ENCODE data around the gene FXYD4.
A peak's percentile ranks its signal among the peaks of the same experiment; 100 is the strongest.
"Not testable (repeated sequence)": the region's sequence is repeated elsewhere in the genome, so short reads cannot be mapped to it uniquely, and the experiment has no call there.

FXYD4 gene

DNA sequence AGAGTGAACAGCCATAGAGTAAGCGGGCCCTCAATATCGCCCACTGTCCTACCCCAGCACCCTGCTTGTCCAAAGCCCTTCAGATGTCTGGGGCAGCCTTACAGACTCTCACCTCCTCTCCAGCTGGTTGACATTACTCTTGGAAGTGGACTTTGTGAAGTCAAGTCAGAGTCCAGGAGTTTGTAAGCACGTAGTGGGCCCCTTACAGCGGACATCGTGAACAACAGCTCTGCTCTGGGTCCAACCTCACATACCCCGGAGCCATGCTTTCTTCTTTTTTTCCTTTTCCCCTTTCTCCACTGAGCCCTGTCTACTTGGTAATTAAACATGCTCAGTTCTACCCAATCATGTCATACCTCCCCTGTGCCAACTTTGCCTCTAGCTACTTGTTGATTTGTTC is 20.1 kb downstream of the FXYD4 start:
- H3K4me1 Mint-ChIP-seq (ENCODE audit: low read depth): peaks cover 66% of the 10 kb centered on the region
- no peaks in the 10 kb centered on the region for H3K27me3 Mint-ChIP-seq (ENCODE audit: low read depth)
- peaks cover 76% of the 10 kb centered on the region for H3K36me3 Mint-ChIP-seq (ENCODE audit: low read depth)
- H3K27ac Mint-ChIP-seq: no peak overlapping the region
- H3K9me3 Mint-ChIP-seq: no peaks in the 10 kb centered on the region
- H3K4me3 Mint-ChIP-seq: no peak overlapping the region

DNA sequence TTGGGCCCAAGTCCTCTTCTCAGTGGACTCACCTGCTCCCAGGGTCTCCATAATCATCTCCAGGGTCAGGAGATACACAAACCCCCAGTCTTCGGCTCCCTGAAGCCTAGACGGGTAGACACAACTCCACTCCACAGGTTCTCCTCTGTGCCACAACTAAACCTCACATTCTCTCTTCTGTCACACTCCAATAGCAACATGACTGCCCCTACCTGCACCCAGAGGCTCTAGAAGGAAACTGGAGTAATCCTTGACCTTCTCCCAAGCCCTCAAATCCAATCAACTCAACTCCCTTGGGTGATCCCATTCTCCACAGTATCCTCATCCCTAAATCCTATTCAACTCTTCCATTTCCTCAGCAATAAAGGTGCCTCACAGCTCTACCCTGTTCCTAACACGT is 21.3 kb downstream of the FXYD4 start:
- H3K4me3 Mint-ChIP-seq: no peak overlapping the region
- H3K36me3 Mint-ChIP-seq (ENCODE audit: low read depth): peaks cover 69% of the 10 kb centered on the region
- peak overlapping the region; percentile 27 for H3K27ac Mint-ChIP-seq
- H3K27me3 Mint-ChIP-seq (ENCODE audit: low read depth): no peaks in the 10 kb centered on the region
- H3K4me1 Mint-ChIP-seq (ENCODE audit: low read depth): peaks cover 60% of the 10 kb centered on the region
- H3K9me3 Mint-ChIP-seq: no peaks in the 10 kb centered on the region

DNA sequence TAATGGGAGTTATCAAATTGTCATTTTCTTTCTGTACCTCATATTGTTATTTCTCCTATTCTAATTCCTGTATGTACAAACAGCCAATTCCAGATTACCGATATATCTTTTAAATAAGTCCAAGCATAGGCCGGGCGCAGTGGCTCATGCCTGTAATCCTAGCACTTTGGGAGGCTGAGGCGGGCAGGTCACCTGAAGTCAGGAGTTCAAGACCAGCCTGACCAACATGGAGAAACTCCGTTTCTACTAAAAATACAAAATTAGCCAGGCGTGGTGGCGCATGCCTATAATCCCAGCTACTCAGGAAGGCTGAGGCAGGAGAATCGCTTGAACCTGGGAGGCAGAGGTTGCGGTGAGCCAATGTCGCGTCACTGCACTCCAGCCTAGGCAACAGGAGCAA is 21.8 kb downstream of the FXYD4 start:
- H3K36me3 Mint-ChIP-seq (ENCODE audit: low read depth): peaks cover 69% of the 10 kb centered on the region
- H3K27me3 Mint-ChIP-seq (ENCODE audit: low read depth); H3K9me3 Mint-ChIP-seq; H3K4me3 Mint-ChIP-seq: not testable (repeated sequence)
- H3K4me1 Mint-ChIP-seq (ENCODE audit: low read depth): peaks cover 61% of the 10 kb centered on the region
- H3K27ac Mint-ChIP-seq: peak overlapping the region; percentile 27

DNA sequence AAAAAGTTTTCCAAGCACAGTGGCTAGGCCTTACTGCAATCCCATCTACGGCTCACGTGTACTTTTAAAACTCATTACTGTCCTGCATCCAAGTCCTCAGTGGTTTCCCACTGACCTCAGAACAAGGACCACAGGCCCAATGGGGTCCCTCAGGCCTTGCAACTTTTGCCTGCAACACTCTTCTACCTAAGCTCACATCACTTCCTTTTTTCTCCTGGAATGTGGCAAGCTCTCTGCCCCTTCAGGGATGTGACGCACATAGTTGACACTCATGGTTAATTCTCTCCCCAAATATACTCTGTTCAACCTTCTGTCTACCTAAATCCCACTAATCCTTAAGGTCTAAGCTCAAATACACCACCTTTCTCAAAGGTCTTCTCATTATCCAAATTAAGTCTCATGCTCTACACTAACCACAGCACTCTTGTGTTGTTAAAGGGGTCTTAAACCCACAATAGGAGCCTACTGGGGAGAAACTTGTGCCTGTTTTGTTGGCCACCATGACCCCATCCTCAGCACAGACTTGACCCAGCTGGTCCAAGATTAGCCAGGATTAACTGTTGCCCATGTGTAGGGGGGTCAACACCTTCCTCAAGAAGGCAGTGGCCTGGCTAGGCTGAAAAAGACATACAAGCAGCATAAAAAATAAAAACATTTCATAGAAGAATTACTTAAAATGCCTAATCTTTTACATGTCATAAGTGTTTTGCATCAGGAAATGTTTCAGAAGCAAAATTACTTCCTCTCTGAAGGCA is 22.3 kb downstream of the FXYD4 start:
- Mint-ChIP-seq H3K4me1 (ENCODE audit: low read depth) (peaks cover 58% of the 10 kb centered on the region), H3K36me3 (ENCODE audit: low read depth) (peaks cover 64% of the 10 kb centered on the region), H3K27ac (no peak overlapping the region), H3K27me3 (ENCODE audit: low read depth) (no peaks in the 10 kb centered on the region), H3K9me3 (no peaks in the 10 kb centered on the region), H3K4me3 (no peak overlapping the region)

DNA sequence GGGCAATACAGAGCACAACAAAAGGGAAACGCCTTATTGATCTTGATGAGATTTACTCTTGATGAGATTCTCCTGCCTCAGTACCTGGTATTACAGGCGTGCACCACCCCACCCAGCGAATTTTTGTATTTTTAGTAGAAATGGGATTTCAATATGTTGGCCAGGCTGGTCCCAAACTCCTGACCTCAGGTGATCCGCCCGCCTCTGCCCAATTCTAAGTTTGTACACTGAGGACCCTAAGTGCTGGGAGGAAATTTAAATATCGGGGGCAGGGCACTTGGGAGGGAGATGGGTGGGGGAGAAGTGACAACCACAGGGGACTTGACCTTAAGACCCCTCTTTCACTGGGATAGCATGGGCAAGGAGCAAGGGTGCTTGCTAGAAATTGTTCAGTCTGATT is 23.4 kb downstream of the FXYD4 start:
- Mint-ChIP-seq H3K9me3 (no peaks in the 10 kb centered on the region), H3K4me1 (ENCODE audit: low read depth) (peaks cover 65% of the 10 kb centered on the region), H3K27me3 (ENCODE audit: low read depth) (no peaks in the 10 kb centered on the region), H3K4me3 (peak overlapping the region; percentile 93), H3K27ac (peak overlapping the region; percentile 89), H3K36me3 (ENCODE audit: low read depth) (peaks cover 66% of the 10 kb centered on the region)

DNA sequence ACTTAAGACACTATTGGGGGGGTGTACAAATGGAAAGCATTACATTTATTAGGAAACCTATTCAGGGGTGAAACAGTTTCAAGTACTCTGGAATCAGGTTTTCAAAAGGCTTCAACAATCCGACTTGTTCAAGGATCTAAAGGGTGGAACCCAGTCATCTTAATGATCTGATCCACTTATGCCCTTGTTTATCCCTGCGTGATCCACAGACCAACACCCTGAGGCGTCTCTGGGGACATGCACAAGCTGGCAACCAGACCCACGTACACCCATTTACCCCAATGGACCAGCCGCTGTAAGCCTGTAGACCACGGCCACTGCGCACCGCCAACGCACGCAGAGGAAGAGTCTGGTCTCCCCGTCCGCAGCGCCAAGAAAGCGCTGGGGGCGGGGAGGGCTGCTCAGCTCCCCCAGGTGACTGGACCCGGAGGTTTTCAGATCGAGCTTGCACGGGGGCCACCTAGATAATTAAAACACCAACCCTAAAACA is 24.2 kb downstream of the FXYD4 start:
- H3K9me3 Mint-ChIP-seq: no peaks in the 10 kb centered on the region
- H3K4me1 Mint-ChIP-seq (ENCODE audit: low read depth): peaks cover 64% of the 10 kb centered on the region
- H3K27me3 Mint-ChIP-seq (ENCODE audit: low read depth): no peaks in the 10 kb centered on the region
- H3K4me3 Mint-ChIP-seq: peak overlapping the region; percentile 93
- H3K27ac Mint-ChIP-seq: peak overlapping the region; percentile 89
- peaks cover 61% of the 10 kb centered on the region for H3K36me3 Mint-ChIP-seq (ENCODE audit: low read depth)

DNA sequence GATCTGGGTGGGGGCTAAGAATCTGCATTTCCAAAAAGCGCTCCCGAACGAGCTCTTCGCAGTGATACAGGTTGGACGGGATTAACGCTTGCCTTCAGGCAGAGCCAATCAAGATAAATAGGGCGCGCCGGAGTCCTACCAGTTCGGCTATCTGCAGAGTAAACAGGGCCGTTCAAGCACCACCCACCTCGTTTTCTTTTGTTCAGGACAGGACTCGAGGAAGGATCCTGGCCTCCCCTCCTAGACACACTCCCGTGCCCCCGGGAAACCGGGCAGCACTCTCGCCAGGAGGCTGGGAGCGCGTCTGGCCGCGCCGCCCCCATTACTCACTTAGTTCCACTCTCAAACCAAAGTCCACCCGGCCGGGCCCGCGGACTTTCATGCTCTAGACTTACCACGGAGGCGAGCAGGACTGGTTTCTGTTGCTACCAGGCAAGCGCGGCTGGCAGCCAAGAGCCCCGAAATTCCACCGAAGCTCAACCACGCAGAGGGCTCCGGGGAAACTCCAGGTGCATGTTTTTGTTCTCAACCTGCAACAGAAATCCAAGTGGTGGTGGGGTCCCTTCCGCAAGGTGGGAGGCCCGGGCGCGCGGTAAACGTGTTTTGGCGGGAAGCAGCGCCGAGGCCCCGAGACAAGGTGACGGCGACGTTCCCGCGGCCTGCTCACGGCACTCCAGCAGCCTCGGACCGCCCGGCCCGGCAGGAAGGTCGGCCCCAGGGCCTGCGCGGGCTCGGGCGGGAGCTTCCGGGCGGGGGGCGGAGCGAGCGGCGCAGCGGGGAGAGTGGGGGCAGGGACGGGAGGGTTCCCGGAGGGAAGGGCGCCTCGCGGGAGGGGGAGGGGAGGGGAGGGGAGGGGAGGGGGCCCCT is 24.9 kb downstream of the FXYD4 start:
- Mint-ChIP-seq H3K4me1 (ENCODE audit: low read depth) (peaks cover 67% of the 10 kb centered on the region), H3K4me3 (peak overlapping the region; percentile 93), H3K9me3 (no peaks in the 10 kb centered on the region), H3K27ac (peak overlapping the region; percentile 89), H3K27me3 (ENCODE audit: low read depth) (no peaks in the 10 kb centered on the region), H3K36me3 (ENCODE audit: low read depth) (peaks cover 58% of the 10 kb centered on the region)

DNA sequence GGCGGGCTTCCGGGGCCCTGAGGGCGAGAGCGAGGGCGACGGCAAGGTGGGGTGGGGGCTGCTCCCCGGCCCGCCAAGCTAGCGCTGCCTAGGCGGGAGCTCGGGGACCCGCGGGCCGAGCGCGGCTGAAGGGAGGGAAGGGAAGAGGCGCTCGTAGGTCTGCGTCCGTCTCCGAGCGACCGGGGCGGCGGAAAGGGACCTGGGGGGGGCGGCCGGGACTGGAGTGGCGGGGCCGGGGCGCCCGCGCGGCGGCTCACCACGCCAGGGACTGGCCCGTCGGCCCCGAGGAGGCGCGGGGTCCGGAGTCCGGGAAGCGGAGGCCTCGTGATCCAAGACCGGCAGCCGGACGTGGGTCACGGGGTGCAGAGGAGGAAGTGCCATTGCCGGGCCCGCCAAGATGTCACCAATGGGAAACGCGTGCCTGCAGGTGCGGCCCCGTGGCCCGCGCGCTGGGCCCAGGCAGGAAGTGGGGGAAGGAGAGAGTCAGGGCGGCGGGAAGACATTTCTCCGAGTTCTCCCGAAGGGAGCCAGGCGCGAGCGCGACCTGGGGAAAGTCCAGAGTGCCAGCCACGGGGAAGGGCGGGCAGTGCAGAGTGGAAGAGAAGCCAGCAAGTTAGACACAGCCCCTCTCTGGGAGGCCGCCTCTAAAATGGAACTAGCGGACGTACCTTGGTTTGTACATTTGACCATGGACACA is 25.6 kb downstream of the FXYD4 start:
- Mint-ChIP-seq H3K9me3 (no peaks in the 10 kb centered on the region), H3K27me3 (ENCODE audit: low read depth) (no peaks in the 10 kb centered on the region), H3K36me3 (ENCODE audit: low read depth) (peaks cover 54% of the 10 kb centered on the region), H3K4me3 (peak overlapping the region; percentile 96), H3K4me1 (ENCODE audit: low read depth) (peaks cover 70% of the 10 kb centered on the region), H3K27ac (peak overlapping the region; percentile 81)

DNA sequence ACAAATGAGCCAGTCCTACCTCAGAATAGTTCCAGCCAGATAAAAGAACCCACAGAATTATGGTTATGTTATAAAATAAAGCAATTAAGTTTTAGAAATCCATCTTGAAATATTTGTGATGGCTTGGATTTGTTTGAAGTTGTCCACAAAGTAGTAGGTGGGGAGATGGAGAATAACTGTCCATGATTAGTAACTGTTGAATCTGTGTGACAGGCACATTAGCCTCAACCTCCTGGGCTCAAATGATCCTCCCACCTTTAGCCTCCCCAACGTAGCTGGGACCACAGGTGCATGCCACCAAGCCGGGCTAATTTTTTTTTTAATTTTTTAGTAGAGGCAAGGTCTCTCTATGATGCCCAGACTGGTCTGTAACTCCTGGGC is 27.5 kb downstream of the FXYD4 start:
- Mint-ChIP-seq H3K27ac (peak overlapping the region; percentile 81), H3K36me3 (ENCODE audit: low read depth) (peaks cover 50% of the 10 kb centered on the region), H3K4me3 (peak overlapping the region; percentile 96), H3K9me3 (no peaks in the 10 kb centered on the region), H3K4me1 (ENCODE audit: low read depth) (peaks cover 70% of the 10 kb centered on the region), H3K27me3 (ENCODE audit: low read depth) (no peaks in the 10 kb centered on the region)

DNA sequence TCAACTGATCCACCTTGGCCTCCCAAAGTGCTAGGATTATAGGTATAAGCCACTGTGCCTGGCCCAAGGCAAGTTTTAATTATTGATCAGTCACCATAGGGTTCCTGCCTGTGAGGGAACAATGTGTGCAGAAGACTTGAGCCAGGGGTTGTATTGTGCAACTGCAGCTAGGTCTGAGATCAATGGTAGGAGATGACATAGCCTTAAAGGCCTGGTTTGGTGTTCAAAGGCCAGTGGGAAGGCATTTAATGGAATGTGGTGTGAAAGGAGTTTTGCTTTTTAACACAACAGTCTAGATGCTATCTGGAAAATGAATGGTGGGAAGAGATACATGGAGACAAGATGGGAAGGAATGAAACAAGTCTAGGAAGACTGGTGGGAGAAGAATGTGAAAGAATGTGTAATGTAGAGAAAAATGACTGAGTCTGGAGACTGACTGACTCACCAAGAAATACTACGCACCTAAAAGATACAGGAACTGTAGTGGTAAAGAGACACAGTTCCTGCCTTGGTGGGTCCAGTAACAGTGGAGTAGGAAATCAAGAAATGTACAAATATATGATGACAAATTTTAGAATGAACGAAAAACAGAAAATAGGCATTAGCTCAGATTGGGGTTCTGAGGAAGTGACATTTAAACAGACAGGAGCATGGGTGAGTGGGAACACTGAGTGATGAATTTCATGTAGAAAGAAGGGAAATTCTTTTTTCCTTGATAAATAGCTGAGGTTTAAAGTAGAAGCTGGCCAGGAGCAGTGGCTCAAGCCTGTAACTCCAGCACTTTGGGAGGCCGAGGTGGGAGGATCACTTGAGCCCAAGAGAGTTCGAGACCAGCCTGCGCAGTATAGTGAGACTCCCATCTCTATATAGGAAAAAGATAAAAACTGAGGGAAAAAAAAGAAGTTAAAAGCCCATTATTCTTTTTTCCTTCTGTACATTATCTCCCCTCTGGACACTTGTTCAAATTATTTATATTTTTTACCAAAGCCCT is 28.2 kb downstream of the FXYD4 start:
- Mint-ChIP-seq H3K4me3 (peak overlapping the region; percentile 64), H3K27me3 (ENCODE audit: low read depth) (no peaks in the 10 kb centered on the region), H3K4me1 (ENCODE audit: low read depth) (peaks cover 68% of the 10 kb centered on the region), H3K36me3 (ENCODE audit: low read depth) (peaks cover 50% of the 10 kb centered on the region), H3K27ac (peak overlapping the region; percentile 81), H3K9me3 (no peaks in the 10 kb centered on the region)

DNA sequence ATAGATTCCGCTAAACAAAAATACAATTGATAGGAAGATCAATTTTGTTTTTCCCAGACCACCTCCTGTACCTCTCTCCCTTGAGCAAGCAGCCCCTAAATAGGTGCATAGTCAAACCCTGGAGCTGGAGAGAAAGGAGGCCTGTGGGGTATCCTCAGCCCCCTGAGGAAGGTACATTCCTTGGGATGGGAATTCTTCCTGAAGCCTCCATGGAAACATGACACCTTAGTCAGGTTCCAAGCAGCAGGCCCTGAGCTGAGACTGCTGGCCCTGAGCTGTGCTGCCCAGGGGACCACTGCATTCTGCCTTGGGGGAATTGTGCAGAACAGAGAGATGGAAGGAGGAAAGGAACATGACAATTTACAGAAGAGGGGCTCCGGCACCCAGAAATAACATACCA is 30.2 kb downstream of the FXYD4 start:
- no peaks in the 10 kb centered on the region for H3K9me3 Mint-ChIP-seq
- no peaks in the 10 kb centered on the region for H3K27me3 Mint-ChIP-seq (ENCODE audit: low read depth)
- peaks cover 39% of the 10 kb centered on the region for H3K36me3 Mint-ChIP-seq (ENCODE audit: low read depth)
- H3K4me3 Mint-ChIP-seq: peak overlapping the region; percentile 49
- H3K4me1 Mint-ChIP-seq (ENCODE audit: low read depth): peaks cover 61% of the 10 kb centered on the region
- peak overlapping the region; percentile 34 for H3K27ac Mint-ChIP-seq

DNA sequence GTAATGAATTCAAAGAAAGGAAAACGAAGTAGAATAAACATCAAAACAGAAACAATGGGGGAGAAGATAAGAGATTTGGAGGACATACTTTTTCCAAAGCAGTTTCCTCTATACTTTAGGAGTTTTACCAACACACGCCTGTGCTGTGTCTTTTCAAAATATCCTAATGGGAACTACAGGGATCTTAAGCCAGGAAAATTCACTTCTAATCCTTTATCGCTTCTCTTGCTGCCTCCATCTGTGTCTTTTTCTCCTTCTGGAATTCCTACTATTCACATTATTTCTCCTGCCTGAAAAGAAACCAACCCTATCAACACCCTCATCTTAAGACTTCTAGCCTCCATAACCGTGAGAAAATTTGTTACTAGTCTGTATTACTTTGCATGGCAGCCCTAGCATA is 30.7 kb downstream of the FXYD4 start:
- H3K27me3 Mint-ChIP-seq (ENCODE audit: low read depth): no peaks in the 10 kb centered on the region

DNA sequence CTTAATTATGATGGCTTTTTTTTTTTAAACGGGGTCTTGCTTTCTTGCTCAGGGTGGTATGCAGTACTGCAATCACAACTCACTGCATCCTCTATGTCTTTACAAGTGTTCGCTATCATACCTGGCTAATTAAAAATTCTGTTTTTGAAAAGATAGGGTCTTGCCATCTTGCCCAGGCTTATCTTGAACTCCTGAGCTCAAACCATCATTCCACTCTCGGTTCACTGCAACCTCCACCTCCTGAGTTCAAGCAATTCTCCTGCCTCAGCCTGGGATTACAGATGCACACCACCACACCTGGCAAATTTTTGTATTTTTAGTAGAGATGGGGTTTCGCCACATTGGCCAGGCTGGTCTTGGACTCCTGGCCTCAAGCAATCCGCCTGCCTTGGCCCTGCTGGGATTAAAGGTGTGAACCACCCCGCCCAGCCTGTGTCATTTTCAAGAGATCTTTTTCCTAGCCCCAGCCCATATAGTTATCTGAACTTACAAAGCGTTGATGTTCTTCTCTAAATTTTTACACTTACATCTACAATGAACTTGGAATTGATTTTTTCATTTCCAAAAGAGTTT is 31.5 kb downstream of the FXYD4 start:
- H3K9me3 Mint-ChIP-seq: no peaks in the 10 kb centered on the region
- H3K36me3 Mint-ChIP-seq (ENCODE audit: low read depth): peaks cover 35% of the 10 kb centered on the region
- H3K4me1 Mint-ChIP-seq (ENCODE audit: low read depth): peaks cover 54% of the 10 kb centered on the region
- H3K27me3 Mint-ChIP-seq (ENCODE audit: low read depth): no peaks in the 10 kb centered on the region
- H3K27ac Mint-ChIP-seq: peak overlapping the region; percentile 62
- peak overlapping the region; percentile 89 for H3K4me3 Mint-ChIP-seq

More for the DNA sequence above, 30.7 kb downstream of the FXYD4 start:
- Mint-ChIP-seq H3K4me3 (peak overlapping the region; percentile 49), H3K36me3 (ENCODE audit: low read depth) (peaks cover 38% of the 10 kb centered on the region), H3K4me1 (ENCODE audit: low read depth) (peaks cover 60% of the 10 kb centered on the region), H3K9me3 (no peaks in the 10 kb centered on the region), H3K27ac (peak overlapping the region; percentile 62)

Measured in T-helper 1 cell treated with Interleukin-12 subunit alpha and Interleukin-12 subunit beta and Interleukin-4 antibody, amounts not matched to agents 30 μg/mL and 1 μg/mL, for 36 hours (primary cell).